ENCODE measurements around the gene PAQR9. TPM values are rescaled to one million over a fixed set of nuclear protein-coding genes. Genes with fewer than 3 reads are reported as not detected.

Gene PAQR9
- total and polyA plus RNA-seq, 7 donors, result not detected

DNA sequence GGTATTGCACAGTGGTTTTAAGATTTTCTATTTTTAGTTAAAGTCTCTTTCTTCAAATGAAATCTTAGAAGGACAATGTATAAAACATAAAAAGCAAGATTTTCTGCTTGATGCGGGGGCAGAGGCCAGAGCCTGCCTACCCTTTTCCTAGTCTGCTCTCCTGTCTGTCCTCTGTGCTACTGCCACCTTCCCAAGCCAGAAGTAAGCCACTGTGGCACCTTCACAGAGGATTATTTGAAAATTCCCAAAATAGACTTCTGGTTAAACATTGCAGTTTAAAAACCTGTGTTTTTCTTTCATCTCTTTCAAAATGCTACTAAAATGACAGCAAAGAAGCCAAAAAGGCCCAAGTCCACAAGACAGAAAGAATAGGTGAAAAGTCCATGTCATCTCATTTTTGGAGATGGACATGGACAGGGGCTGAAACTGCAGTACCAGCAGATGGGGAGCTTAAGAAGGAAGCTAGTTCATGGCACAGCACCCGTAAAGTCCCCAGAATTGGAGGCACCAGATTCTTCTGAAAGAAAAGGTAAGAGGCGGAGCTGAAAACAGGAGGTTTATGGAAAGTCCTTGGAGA is 37.0 kb downstream of the PAQR9 start:
- whole genome bisulfite sequencing, 2 donors, result 92 to 95% methylated on average over 3 of the region's 3 CpGs
- DNase-seq, result no peak
- H3K4me1 ChIP-seq, result no peaks in the 10 kb centered on the region
- H3K27ac ChIP-seq, result no peak overlapping the region
- no peaks in the 10 kb centered on the region for H3K27me3 ChIP-seq
- no peaks in the 10 kb centered on the region for H3K9me3 ChIP-seq
- intact Hi-C loops (cut with DNase I), result no loop called here
- no peak overlapping the region for H3K4me3 ChIP-seq
- TF ChIP-seq EP300 (IDR thresholded peaks at IDR 0.05), result no peak
- no peak for TF ChIP-seq POLR2AphosphoS5 (IDR thresholded peaks at IDR 0.05)
- TF ChIP-seq, protein P1, sequence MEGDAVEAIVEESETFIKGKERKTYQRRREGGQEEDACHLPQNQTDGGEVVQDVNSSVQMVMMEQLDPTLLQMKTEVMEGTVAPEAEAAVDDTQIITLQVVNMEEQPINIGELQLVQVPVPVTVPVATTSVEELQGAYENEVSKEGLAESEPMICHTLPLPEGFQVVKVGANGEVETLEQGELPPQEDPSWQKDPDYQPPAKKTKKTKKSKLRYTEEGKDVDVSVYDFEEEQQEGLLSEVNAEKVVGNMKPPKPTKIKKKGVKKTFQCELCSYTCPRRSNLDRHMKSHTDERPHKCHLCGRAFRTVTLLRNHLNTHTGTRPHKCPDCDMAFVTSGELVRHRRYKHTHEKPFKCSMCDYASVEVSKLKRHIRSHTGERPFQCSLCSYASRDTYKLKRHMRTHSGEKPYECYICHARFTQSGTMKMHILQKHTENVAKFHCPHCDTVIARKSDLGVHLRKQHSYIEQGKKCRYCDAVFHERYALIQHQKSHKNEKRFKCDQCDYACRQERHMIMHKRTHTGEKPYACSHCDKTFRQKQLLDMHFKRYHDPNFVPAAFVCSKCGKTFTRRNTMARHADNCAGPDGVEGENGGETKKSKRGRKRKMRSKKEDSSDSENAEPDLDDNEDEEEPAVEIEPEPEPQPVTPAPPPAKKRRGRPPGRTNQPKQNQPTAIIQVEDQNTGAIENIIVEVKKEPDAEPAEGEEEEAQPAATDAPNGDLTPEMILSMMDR (IDR thresholded peaks at IDR 0.05), result no peak
- no peak for TF ChIP-seq POLR2A (IDR thresholded peaks at IDR 0.05)
- no peaks in the 10 kb centered on the region for H3K36me3 ChIP-seq

DNA sequence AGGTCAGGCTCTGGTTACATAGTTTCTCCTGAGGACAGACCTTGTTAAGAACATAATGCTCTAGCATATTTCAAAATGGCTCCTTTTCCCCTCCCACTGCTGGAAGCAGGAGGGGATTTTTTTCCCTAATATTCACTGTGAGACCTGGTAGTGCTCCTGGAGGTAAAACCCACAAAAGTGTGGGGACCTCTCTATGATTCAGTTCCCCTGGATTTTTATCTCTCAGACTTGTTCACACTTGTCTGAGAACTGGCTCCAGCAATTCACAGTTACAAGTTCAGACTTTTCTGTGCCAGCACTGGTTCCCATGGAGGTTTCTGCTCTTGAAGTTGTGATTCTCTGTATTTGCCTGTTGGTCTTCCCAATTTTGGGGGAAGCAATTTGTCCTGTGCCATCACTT is 38.3 kb downstream of the PAQR9 start:
- DNase-seq, result no peak
- Histone ChIP-seq H3K4me3 (no peak overlapping the region), H3K27ac (no peak overlapping the region), H3K36me3 (no peaks in the 10 kb centered on the region), H3K9me3 (no peaks in the 10 kb centered on the region), H3K4me1 (no peaks in the 10 kb centered on the region), H3K27me3 (no peaks in the 10 kb centered on the region)
- TF ChIP-seq EP300 (IDR thresholded peaks at IDR 0.05), result no peak
- no peak for TF ChIP-seq POLR2A (IDR thresholded peaks at IDR 0.05)
- TF ChIP-seq, protein P1 (IDR thresholded peaks at IDR 0.05), result no peak
- no peak for TF ChIP-seq POLR2AphosphoS5 (IDR thresholded peaks at IDR 0.05)
- intact Hi-C loops (cut with DNase I), result no loop called here

DNA sequence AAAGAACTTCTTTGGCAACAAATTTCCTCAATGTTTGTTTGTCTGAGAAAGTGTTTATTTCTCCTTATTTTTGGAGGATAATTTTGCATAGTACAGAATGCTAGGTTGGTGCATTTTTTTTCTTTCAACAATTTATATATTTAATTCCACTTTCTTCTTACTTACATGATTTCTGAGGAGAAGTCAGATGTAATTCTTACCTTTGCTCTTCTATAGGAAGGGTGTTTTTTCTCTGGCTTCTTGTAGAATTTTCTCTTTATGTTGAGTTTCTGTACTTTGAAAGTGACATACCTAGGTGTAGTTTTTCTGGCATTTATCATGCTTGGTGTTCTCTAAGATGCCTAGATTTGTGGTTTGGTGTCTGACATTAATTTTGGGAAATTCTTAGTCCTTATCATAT is 39.8 kb downstream of the PAQR9 start:
- Histone ChIP-seq H3K27ac (no peak overlapping the region), H3K9me3 (no peaks in the 10 kb centered on the region), H3K36me3 (no peaks in the 10 kb centered on the region), H3K4me1 (no peaks in the 10 kb centered on the region), H3K4me3 (no peak overlapping the region), H3K27me3 (no peaks in the 10 kb centered on the region)
- intact Hi-C loops (cut with DNase I), result no loop called here
- TF ChIP-seq, protein P1 (IDR thresholded peaks at IDR 0.05), result no peak
- TF ChIP-seq EP300 (IDR thresholded peaks at IDR 0.05) (no peak), POLR2AphosphoS5 (IDR thresholded peaks at IDR 0.05) (no peak), POLR2A (IDR thresholded peaks at IDR 0.05) (no peak)
- no peak for DNase-seq

DNA sequence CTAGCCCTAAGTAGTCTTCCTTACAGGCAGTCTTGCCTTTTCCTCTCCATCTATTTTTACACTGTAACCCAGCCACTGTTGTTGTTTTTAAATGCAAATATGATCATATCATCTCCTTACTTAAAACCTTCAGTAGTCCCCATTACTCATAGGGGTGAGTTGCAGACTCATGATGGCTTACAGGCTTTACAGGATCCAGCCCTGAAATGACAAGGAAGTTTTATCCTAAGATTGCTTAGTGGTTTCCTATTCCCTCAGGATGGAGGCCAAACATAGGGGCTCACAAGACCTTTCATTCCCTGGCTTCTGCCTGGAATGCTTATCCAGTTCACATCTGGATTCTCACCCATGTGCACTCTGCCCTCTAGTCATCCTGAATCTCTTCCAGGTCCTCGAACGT is 46.9 kb downstream of the PAQR9 start:
- DNase-seq, result no peak
- intact Hi-C loops (cut with DNase I), result no loop called here
- 77 to 83% methylated on average over 2 of the region's 2 CpGs for WGBS, 2 donors
- TF ChIP-seq POLR2A (IDR thresholded peaks at IDR 0.05) (no peak), EP300 (IDR thresholded peaks at IDR 0.05) (no peak), POLR2AphosphoS5 (IDR thresholded peaks at IDR 0.05) (no peak)
- TF ChIP-seq, protein P1 (IDR thresholded peaks at IDR 0.05), result no peak
- no peaks in the 10 kb centered on the region for H3K9me3 ChIP-seq
- no peaks in the 10 kb centered on the region for H3K4me1 ChIP-seq
- H3K36me3 ChIP-seq, result no peaks in the 10 kb centered on the region
- H3K27ac ChIP-seq, result no peak overlapping the region
- no peak overlapping the region for H3K4me3 ChIP-seq
- H3K27me3 ChIP-seq, result no peaks in the 10 kb centered on the region

DNA sequence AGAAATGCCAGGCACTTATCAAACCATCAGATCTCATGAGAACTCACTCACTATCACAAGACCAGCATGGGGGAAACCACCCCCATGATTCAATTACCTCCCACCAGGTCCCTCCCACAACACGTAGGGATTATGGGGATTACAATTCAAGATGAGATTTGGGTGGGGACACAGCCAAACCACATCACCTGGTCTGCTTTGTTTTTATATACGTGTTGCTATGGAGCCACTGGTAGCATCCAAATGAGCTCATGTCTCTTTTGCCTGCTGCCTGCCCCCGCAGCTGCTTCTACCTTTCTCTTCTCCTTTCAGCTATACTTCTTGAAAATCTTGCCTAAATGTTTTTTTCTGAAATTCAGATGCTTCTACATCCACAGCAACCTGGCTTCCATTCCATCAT is 47.8 kb downstream of the PAQR9 start:
- no peaks in the 10 kb centered on the region for H3K4me1 ChIP-seq
- WGBS, 2 donors, result 82 to 83% methylated on average over 3 of the region's 3 CpGs
- intact Hi-C loops (cut with DNase I), result no loop called here

More for the DNA sequence above, 47.8 kb downstream of the PAQR9 start:
- no peaks in the 10 kb centered on the region for H3K36me3 ChIP-seq
- H3K9me3 ChIP-seq, result no peaks in the 10 kb centered on the region
- no peaks in the 10 kb centered on the region for H3K27me3 ChIP-seq
- H3K27ac ChIP-seq, result no peak overlapping the region
- no peak overlapping the region for H3K4me3 ChIP-seq
- no peak for DNase-seq
- no peak for TF ChIP-seq POLR2A (IDR thresholded peaks at IDR 0.05)
- TF ChIP-seq POLR2AphosphoS5 (IDR thresholded peaks at IDR 0.05), result no peak
- no peak for TF ChIP-seq EP300 (IDR thresholded peaks at IDR 0.05)
- TF ChIP-seq, protein P1 (IDR thresholded peaks at IDR 0.05), result no peak
